HG02642 (cell line): ENCODE results near the gene TBC1D26.
"Not testable (repeated sequence)": the region's sequence is repeated elsewhere in the genome, so short reads cannot be mapped to it uniquely, and the experiment has no call there.

ENCODE experiments used
- ATAC-seq: cut with Tn5 transposase; IDR thresholded peaks from one replicate; pipeline ENCODE4 v1.9.1; 2021; ENCODE audit warnings: mild to moderate bottlenecking; ENCODE audit not compliant: unreplicated experiment, poor library complexity

Gene TBC1D26

DNA sequence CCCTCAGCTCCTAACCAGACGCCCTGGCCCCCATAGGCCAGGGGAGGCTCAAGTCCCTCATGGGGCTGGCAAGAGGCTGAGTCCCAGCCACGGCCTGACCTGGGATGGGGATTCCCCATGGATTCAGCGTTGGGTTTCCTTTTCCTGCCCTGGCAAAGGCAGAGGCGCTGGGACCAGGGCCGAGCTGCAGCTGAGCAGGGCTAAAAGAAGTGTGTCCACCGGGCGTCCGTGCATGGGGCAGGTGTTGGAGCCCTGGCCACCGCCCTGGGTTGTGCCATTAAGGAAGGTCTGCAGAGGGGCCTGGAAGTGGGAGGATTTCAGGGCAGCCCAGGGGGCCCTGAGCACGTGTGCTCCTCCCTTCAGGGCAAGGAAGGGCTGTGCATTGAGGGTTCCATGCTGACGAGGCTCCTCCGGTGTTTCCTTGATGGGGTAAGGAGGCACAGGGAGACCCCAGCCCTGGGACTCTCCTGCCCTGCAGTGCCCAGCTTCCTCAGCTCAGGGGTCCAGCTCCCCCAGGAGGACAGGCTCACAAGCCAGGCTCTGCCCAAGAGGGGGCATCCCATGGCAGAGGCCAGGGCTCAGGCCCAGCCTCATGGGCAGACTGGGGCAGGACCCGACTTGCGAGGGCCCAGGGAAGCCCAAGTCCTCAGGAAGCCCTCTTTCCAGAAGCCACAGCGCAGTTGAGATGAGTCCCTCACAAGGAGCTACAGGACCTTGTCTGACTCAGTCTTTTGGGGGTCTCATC is 10.1 kb downstream of the TBC1D26 start:
- no peak for ATAC-seq

DNA sequence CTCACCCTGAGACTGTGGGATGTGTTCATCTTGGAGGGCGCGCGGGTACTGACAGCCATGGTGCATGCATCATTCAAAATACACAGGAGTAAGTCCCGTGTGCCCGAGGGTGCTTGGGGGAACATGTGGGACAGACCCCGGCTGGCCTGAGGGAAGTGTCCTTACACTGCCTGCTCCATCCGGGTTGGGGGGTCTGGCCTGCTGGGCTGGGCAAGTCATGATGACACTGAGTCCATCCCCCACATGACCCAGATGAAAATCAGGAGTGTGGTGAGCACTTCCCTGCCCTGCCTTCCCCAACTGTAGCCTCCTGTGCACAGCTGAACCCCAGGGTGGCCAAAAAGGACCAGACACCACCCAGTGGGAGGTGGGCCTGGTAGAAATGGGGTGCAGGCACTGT is 10.8 kb downstream of the TBC1D26 start:
- no peak for ATAC-seq

DNA sequence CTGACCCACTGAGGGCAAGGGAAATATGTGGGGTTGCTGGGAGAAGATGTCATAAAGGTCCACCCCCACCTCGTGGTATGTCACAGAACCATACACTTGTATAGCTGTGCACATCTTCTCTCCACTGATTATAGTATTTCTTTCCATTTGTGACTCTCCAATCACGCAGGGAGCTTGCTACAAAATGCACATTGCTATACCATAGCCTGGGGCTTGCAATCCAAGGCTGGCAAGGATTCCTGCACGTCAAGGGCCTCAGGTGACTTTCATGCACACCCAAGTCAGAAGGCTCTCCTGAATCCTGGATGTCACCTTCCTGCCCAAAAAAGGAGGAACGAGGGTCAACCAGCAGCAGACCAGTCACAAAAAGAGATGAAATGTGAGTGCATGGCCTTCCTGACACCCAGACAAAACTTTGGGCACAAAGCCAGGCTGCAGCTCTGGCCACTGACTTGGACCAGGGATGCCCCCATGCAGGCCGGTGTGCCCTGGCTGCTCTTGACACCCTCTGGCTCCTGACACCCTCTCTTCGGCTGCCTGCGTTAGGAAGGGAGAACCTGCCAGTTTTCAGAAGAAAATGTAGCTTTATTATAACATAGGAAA is 12.1 kb downstream of the TBC1D26 start:
- no peak for ATAC-seq

DNA sequence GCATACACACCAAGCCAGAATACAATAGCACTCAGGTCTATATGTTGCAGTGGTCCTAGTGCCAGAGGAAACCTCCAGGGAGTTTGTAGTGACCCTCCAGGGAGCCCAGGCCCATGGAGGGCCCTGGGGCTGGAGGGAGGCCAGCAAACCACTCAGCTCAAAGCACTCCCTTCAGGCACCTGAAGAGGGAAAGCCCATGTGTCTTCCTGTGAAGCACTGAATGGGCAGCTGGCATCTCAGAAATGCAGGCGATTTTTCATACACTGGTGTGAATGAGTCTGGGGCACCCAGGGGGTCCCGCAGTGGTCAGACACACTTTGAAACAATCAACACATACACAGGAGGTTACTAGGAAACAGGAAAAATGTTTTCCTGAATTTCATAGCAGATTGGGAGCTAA is 12.8 kb downstream of the TBC1D26 start:
- ATAC-seq, result no peak

DNA sequence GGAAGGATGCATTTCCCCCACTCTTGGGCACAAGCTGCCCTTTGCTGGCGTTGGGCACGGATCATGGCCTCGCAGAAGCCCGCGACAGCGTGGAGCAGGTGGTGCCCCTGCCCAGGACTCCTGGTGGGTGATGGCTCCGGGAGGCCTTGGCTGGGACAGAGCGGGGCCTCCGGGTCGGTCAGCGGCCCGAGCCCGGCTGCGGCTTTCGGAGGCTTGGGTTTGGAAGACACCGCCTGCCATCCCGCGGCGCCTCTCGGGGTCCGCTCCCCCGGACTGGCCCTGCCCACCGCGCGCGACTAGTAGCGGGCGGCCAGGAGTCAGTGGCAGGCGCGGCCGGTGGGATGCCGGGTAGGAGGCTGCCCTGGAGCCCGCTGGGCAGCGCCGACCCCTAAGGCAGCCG is 17.3 kb downstream of the TBC1D26 start:
- not testable (repeated sequence) for ATAC-seq

DNA sequence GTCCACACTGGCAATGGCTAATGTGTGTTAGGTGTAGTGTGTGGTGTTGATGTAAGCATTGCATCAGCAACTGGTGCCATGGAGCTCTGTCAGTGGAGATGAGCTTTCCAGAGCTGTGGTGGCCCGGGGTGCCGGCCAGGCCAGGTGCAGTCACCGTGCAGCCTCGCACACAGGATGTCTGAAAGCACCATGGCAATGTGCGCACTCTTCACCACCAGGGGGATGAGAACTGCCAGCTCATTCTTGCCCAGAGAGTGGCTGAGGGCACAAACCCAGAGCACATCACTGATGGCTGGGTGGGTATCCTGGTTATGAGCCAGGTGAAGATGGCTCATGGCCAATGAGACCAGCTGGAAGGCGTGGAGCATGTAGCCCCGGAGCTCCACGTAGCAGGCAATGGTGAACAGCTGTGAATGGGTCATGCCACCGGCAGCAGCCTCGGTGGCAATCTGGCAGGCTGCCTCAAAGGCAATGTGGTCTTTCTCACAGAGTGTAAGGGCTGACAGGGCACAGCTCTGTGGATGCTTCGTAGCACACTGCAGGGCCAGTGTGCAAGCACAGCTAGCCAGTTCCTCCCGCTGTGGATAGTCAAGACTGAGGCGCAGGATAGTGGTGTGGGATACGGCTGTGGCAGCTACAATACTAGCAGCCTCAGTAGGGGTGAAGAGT is 36.9 kb downstream of the TBC1D26 start:
- not testable (repeated sequence) for ATAC-seq

DNA sequence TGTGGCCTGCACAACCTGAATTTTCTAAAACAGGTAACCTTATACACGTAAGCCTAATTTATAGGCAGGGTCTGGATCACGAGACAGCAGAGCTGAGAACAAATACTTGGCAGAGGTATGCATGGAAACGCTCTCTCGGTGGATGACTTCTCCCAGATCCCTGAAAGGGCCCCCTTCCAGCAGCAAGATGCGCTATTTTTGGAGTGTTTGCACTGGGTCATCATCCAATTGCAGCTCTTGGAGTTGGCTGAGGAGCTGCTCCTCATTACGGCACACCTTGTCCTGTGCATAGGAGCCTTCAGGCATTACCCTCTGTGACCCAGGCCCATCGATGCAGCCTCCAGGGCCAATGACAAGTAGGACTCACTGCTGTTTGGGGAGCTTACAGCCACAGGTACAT is 38.6 kb downstream of the TBC1D26 start:
- ATAC-seq, result not testable (repeated sequence)

DNA sequence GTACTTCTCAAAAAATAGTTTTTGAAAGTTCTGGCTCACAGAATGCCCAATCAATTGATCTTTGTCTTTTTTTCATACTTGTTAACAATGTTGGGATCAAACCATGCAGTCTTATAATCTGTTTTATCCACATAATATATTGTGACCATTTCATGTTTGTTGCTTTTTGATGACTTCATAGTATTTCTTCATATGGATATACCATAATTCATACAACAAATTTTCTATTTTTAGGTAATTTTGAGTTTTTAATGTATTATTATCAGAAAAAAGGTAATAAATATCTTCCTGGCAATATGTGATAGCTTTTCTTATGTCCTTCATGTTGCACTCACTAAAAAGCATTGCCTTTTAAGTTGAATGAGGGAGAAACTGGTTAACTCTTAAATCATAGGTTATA is 44.8 kb downstream of the TBC1D26 start:
- ATAC-seq, result no peak

DNA sequence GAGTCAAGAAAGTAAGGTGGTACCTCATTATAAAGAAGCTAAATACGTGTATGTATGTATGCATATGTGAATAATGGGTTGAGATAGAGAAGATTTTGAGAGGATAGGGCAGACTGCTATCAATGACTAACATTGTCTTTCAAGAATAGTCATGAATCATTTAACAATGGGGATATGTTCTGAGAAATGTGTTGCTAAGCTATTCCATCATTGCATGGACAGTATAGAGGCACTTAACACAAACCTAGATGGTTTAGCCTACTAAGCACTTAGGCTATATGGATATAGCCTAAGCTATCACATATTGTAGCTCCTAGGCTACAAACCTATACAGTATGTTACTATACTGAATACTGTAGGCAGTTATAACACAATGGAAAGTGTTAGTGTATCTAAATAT is 45.2 kb downstream of the TBC1D26 start:
- no peak for ATAC-seq

DNA sequence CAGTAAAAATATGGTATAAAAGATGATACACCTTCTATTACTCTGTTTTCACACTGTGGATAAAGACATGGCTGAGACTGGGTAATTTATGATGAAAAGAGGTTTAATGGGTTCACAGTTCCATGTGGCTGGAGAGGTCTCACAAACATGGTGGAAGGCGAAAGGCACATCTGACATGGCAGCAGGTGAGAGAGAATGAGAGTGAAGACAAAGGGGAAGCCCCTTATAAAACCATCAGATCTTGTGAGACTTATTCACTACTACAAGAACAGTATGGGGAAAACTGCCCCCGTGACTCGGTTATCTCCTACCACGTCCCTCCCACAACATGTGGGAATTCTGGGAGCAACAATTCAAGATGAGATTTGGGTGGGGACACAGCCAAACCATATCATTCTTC is 45.6 kb downstream of the TBC1D26 start:
- ATAC-seq, result no peak

DNA sequence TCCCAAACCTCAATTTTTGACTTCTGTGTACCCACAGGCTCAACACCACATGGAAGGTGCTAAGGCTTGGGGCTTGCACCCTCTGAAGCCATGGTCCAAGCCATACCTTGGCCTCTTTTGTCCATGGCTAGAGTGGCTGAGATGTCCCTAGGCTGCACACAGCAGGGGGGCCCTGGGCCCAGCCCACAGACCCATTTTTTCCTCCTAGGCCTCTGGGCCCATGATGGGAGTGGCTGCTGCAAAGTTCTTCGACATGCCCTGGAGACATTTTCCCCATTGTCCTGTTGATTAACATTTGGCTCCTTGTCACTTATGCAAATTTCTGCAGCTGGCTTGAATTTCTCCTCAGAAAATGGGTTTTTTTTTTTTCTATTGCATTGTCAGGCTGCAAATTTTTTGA is 47.0 kb downstream of the TBC1D26 start:
- no peak for ATAC-seq

DNA sequence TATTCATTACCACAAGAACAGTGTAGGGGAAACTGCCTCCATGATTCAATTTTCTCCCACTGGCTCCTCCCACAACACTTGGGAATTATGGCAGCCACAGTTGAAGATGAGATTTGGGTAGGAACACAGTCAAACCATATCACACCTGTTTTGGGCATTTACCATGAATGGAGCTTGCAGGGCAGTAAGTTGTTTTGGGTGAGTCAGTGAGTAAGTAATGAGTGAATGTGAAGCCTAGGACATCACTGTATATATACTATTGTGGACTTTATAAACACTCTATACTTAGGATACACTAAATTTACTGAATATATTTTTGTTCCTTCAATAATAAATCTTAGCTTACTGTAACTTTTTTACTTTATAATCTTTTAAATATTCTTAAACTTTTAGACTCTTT is 48.1 kb downstream of the TBC1D26 start:
- no peak for ATAC-seq

DNA sequence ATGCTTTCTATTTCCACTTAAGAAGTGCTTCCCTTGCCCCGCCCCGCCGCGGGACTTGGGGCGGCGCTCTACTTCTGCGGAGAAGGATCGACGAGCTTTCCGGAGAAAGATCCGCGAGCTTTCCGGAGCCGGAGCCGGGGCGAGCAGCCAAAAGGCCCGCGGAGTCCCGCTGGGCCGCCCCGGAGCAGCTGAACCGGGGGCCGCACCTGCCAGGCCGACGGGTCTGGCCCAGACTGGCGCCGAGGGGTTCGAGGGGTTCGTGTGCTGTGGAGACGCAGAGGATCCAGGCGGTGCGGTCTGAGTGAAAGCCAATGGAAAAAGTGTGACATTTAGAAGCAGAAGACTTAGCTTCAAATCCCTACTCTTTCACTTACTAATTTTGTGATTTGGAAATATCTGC is 50.8 kb downstream of the TBC1D26 start:
- ATAC-seq, result no peak

DNA sequence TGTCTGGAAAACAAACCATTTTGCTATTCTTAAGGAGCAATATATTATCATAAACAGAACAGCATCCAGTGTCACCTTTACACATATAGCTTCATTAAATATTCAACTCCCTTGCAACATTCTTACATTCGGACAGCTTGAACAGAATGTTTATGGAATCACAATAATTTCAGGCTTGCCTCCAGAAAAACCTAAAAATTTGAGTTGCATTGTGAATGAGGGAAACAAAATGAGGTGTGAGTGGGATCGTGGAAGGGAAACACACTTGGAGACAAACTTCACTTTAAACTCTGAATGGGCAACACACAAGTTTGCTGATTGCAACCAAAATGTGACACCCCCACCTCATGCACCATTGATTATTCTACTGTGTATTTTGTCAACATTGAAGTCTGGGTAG is 51.4 kb downstream of the TBC1D26 start:
- ATAC-seq, result no peak

DNA sequence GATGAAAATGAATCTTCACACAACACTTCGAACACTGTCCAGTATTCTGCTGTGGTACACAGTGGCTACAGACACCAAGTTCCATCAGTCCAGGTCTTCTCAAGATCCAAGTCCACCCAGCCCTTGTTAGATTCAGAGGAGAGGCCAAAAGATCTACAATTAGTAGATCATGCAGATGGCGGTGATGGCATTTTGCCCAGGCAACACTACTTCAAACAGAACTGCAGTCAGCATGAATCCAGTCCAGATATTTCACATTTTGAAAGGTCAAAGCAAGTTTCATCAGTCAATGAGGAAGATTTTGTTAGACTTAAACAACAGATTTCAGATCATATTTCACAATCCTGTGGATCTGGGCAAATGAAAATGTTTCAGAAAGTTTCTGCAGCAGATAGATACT is 52.3 kb downstream of the TBC1D26 start:
- ATAC-seq, result not testable (repeated sequence)

DNA sequence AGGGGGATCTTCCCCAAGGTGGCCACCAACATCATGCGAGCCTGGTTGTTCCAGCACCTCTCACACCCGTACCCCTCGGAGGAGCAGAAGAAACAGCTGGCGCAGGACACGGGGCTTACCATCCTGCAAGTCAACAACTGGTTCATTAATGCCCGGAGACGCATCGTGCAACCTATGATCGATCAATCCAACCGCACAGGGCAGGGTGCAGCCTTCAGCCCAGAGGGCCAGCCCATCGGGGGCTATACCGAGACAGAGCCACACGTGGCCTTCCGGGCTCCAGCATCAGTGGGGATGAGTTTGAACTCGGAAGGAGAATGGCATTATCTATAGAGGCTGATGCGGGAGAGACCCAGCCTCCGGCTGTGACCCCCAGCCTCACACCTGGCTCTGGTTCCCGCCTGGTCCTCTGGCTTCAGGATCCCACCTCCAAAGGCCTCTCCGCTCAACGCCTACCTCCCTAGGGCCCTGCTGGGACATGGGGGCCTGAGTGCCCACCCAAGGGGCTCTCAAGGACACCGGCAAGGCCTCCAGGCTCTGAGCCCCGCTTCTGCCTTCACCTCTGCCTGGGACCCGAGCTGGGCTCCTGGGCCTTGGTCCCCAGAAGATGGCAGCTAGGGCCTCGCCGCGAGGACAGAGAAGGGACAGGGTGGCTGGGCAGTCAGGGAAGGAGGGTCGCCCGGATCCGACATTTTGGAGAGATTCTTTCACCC is 55.4 kb downstream of the TBC1D26 start:
- ATAC-seq, result not testable (repeated sequence)

DNA sequence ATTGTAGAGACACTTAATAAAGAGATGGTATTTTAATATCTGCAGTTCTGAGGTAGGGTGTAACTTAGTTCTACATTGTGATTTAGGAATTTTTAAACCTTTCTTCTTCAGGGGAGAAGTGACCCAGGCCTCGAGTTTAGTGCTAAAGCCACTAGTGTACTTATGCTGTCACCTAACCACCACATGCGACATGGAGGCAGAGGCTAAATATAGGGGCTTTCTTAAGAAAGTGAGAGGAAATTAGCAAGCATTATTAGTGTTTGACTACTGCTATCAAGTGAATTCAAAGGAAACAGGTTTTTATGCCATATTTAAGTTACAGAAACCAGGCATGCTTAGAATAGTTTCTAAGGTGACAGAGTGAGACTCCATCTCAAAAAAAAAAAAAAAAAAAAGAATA is 56.3 kb downstream of the TBC1D26 start:
- not testable (repeated sequence) for ATAC-seq
